Thoracic aorta (tissue), 2 donors: Measurements from ENCODE around the gene LIMA1. TPM values are rescaled to one million over a fixed set of nuclear protein-coding genes. Genes with fewer than 3 reads are reported as not detected.

Experiments
- ATAC-seq: fragments of 150-250 bp; one replicate; pipeline ENCODE4 v1.8.0; 2017; ENCODE audit warnings: low read depth; ENCODE audit not compliant: insufficient number of reproducible peaks, low FRiP score
- DNase-seq: peaks from one replicate; pipeline ENCODE4 v3.0.0-alpha.2; 2020; ENCODE audit warnings: low spot score
- H3K27ac ChIP-seq, 2 donors: fragments of 200-600 bp; sonication (generic); 1 replicate in 1 of 2; 2 replicates in 1 of 2; pipeline ENCODE4 v1.5.1; 2016; ENCODE audit warnings: mild to moderate bottlenecking in 2 of 2, moderate library complexity in 2 of 2
- H3K27me3 ChIP-seq: fragments of 200-600 bp; sonication (generic); replicated peaks from 2 replicates; pipeline ENCODE4 v1.6.0; 2016; ENCODE audit warnings: mild to moderate bottlenecking; ENCODE audit not compliant: insufficient read depth
- H3K36me3 ChIP-seq: fragments of 200-600 bp; sonication (generic); one replicate; pipeline ENCODE4 v1.5.1; 2016
- H3K4me1 ChIP-seq, 2 donors: fragments of 200-600 bp; sonication (generic); 1 replicate in 1 of 2; 2 replicates in 1 of 2; pipeline versions ENCODE4 v1.5.1 to v1.6.0; 2016; ENCODE audit warnings: low read depth in 2 of 2, mild to moderate bottlenecking in 1 of 2; ENCODE audit not compliant: control insufficient read depth in 1 of 2
- H3K4me3 ChIP-seq: fragments of 200-600 bp; sonication (generic); 2 replicates; pipeline ENCODE4 v1.5.1; 2016; ENCODE audit warnings: mild to moderate bottlenecking
- H3K9me3 ChIP-seq: fragments of 200-600 bp; sonication (generic); 2 replicates; pipeline ENCODE4 v1.5.1; 2016
- CTCF ChIP-seq: fragments of 200-600 bp; sonication (generic); IDR thresholded peaks from one replicate; pipeline ENCODE4 v1.5.1; 2019; ENCODE audit warnings: antibody characterized with exemption
- total RNA-seq, 2 donors: library from RNA; depleted of rRNA; stranded (reverse); fragments of >200 nt; gene quantifications; one replicate each; pipeline versions ENCODE4 v1.1.0 to v1.2.3, GENCODE V29; 2016

The LIMA1 gene
- total RNA-seq, 2 donors from 2014 or later = 103 to 194 TPM

- Histone ChIP-seq H3K4me1 (peaks cover 39 to 66% of the 10 kb centered on the region in 2 donors), H3K27me3 (no peaks in the 10 kb centered on the region), H3K36me3 (peaks cover 3% of the 10 kb centered on the region), H3K9me3 (no peaks in the 10 kb centered on the region), H3K4me3 (no peak overlapping the region), H3K27ac (peak overlapping the region; percentile 74 to 88)
- no peak for TF ChIP-seq CTCF
- no peak for ATAC-seq
- no peak for DNase-seq
Measured at GRCh38 chr12:50188241-50188781, 95.0 kb downstream of the LIMA1 start.

GRCh38 chr12:50187084-50187900 lies 96.0 kb downstream of the LIMA1 start:
- no peak for TF ChIP-seq CTCF
- Histone ChIP-seq H3K27ac (peak overlapping the region; percentile 74 to 88), H3K4me1 (peaks cover 39 to 62% of the 10 kb centered on the region in 2 donors), H3K4me3 (no peak overlapping the region), H3K27me3 (no peaks in the 10 kb centered on the region), H3K9me3 (no peaks in the 10 kb centered on the region), H3K36me3 (peaks cover 3% of the 10 kb centered on the region)
- DNase-seq = no peak
- ATAC-seq = no peak

DNA sequence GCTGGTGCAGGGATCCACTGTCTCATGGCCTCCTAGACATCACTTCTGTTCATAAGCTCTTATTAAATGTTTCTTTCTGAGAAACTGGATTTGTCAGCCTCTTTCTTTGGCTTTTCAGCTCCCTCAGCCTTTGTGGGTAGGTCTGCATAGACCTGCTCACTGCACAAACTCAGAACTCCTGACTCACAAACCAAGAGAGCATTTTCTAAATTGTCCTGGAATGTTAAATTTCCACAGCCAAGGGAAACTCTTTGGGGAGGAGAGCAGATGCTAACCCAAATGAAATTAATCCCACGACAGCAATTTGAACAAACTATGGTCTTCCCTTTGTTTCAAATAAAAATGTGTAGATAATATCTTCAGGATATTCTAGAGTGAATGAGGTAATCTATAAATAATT lies 96.6 kb downstream of the LIMA1 start:
- DNase-seq (no peak), ATAC-seq (no peak)
- Histone ChIP-seq H3K4me1 (peaks cover 39 to 62% of the 10 kb centered on the region in 2 donors), H3K27ac (peak overlapping the region; percentile 74 to 88), H3K9me3 (no peaks in the 10 kb centered on the region), H3K4me3 (no peak overlapping the region), H3K36me3 (peaks cover 5% of the 10 kb centered on the region), H3K27me3 (no peaks in the 10 kb centered on the region)
- no peak for TF ChIP-seq CTCF

DNA sequence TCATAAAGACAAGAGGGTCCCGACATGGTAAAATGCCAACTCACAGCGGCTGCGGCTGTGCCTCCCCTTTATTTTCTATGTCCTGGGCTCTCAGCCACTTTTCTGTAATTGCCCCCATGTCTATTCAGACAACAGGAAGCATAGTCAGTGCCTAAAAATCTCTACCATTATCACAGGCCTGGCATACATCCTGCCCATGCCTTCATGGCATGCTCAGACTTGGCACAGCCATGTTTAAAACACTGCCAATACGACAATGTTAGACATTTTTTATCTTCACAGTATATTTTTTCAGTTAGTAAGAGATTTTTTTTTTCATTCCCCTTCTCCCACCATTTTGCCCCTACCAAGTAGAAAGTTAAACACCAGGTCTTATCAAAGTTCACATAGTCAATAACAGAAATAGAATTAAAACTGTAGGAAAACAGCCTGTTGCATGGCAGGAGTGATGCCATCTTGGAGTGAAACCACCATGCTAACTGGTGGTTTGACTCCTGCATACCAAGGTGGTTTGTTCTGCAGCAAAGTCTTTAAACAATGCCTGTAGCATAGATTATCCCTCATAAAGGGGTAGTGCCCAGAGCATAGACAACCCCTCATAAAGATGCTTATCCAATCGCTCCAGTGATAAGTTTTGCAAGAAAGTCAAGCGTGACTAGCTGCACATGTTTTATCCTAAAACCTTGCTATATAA lies 97.2 kb downstream of the LIMA1 start:
- H3K9me3 ChIP-seq = no peaks in the 10 kb centered on the region
- no peak for TF ChIP-seq CTCF
- peaks cover 8% of the 10 kb centered on the region for H3K36me3 ChIP-seq
- DNase-seq = no peak
- ATAC-seq = no peak
- H3K4me3 ChIP-seq = no peak overlapping the region
- peak overlapping the region; percentile 74 to 88 for H3K27ac ChIP-seq
- H3K27me3 ChIP-seq = no peaks in the 10 kb centered on the region
- peaks cover 39 to 62% of the 10 kb centered on the region in 2 donors for H3K4me1 ChIP-seq

GRCh38 chr12:50185301-50185895 lies 97.9 kb downstream of the LIMA1 start:
- TF ChIP-seq CTCF = no peak
- ATAC-seq (no peak), DNase-seq (no peak)
- no peak overlapping the region for H3K4me3 ChIP-seq
- H3K4me1 ChIP-seq = peaks cover 39 to 62% of the 10 kb centered on the region in 2 donors
- H3K9me3 ChIP-seq = no peaks in the 10 kb centered on the region
- peaks cover 11% of the 10 kb centered on the region for H3K36me3 ChIP-seq
- H3K27ac ChIP-seq = peak overlapping the region; percentile 74 to 88
- no peaks in the 10 kb centered on the region for H3K27me3 ChIP-seq
